A673 (cell line): Measurements from ENCODE around the gene OR4N5. TPM values are rescaled to one million over a fixed set of nuclear protein-coding genes. Genes with fewer than 3 reads are reported as not detected.

Experiments used
- BruUV-seq: library from RNA; stranded (reverse); fragments of 400-500 nt; replicated peaks from 2 replicates; lab custom pipeline; 2021; lab: Mats Ljungman, UMichigan
- CTCF ChIA-PET: fragments of 300-600 bp; sonication (Branson Sonifier 250); formaldehyde crosslinking; loops from one replicate; lab custom pipeline; 2022; ENCODE audit warnings: antibody characterized with exemption; lab: Charles Lee
- POLR2A ChIA-PET: fragments of 300-600 bp; sonication (Branson Sonifier 250); formaldehyde crosslinking; loops from one replicate; lab custom pipeline; 2022; ENCODE audit warnings: antibody characterized with exemption; ENCODE audit not compliant: low non-redundant PET; lab: Charles Lee
- DNase-seq: peaks from one replicate; pipeline ENCODE4 v3.0.0-alpha.2; 2015; ENCODE audit warnings: low spot score
- H3K27ac ChIP-seq: fragments of 200-600 bp; sonication (generic); 2 replicates; pipeline ENCODE4 v1.5.1; 2016; ENCODE audit warnings: mixed run types, low read depth, mild to moderate bottlenecking, mixed read lengths, antibody characterized with exemption, low read length; ENCODE audit not compliant: poor library complexity, severe bottlenecking
- H3K27me3 ChIP-seq: fragments of 200-600 bp; sonication (generic); replicated peaks from 2 replicates; pipeline ENCODE4 v1.6.1; 2017; ENCODE audit warnings: mixed run types, low read depth, mild to moderate bottlenecking, mixed read lengths, antibody characterized with exemption, low read length; ENCODE audit not compliant: insufficient read depth, poor library complexity
- H3K36me3 ChIP-seq: fragments of 200-600 bp; sonication (generic); 2 replicates; pipeline ENCODE4 v1.6.1; 2016; ENCODE audit warnings: mixed run types, mild to moderate bottlenecking, mixed read lengths, antibody characterized with exemption, low read length; ENCODE audit not compliant: insufficient read depth, poor library complexity, severe bottlenecking
- H3K4me1 ChIP-seq: fragments of 200-600 bp; sonication (generic); 2 replicates; pipeline ENCODE4 v1.6.1; 2017; ENCODE audit warnings: mixed run types, mild to moderate bottlenecking, mixed read lengths, antibody characterized with exemption, low read length; ENCODE audit not compliant: insufficient read depth, poor library complexity, severe bottlenecking
- H3K4me3 ChIP-seq: fragments of 200-600 bp; sonication (generic); 2 replicates; pipeline ENCODE4 v1.5.1; 2016; ENCODE audit warnings: low read depth, mixed run types, mild to moderate bottlenecking, mixed read lengths, low read length; ENCODE audit not compliant: poor library complexity, severe bottlenecking
- H3K9me3 ChIP-seq: fragments of 200-600 bp; sonication (generic); 2 replicates; pipeline ENCODE4 v1.6.1; 2016; ENCODE audit warnings: mixed run types, low read depth, mild to moderate bottlenecking, mixed read lengths, antibody characterized with exemption, low read length; ENCODE audit not compliant: poor library complexity, severe bottlenecking
- EZH2 ChIP-seq: fragments of 200-600 bp; sonication (generic); IDR thresholded peaks from 2 replicates; pipeline ENCODE4 v1.6.1; 2017; ENCODE audit warnings: borderline replicate concordance, low read depth, mild to moderate bottlenecking, mixed read lengths, antibody characterized with exemption, low read length; ENCODE audit not compliant: poor library complexity, severe bottlenecking
- intact Hi-C: fragments of 100-400 bp; cut with micrococcal nuclease; formaldehyde crosslinking; loops from one replicate; pipeline ENCODE4 v1.10.0; 2022; ENCODE audit not compliant: unreplicated experiment
- total RNA-seq: library from RNA; stranded (reverse); gene quantifications from 2 replicates; pipeline ENCODE4 v1.2.3, GENCODE V29; 2021
- TF ChIP-seq, protein P1 (sequence below): fragments of 300-800, 200-600 bp; sonication (generic); conservative IDR thresholded peaks from 2 replicates; pipeline ENCODE4 v1.5.1; 2017; ENCODE audit warnings: low read depth, mild to moderate bottlenecking, antibody characterized with exemption, low read length, moderate library complexity, mixed read lengths

Gene OR4N5
- total RNA-seq, 1 experiment from 2014 or later = not detected

GRCh38 chr14:20176330-20176729 is 37.7 kb downstream of the OR4N5 start:
- Histone ChIP-seq H3K4me1 (no peaks in the 10 kb centered on the region), H3K27ac (no peak overlapping the region), H3K27me3 (no peaks in the 10 kb centered on the region), H3K9me3 (no peaks in the 10 kb centered on the region), H3K4me3 (no peak overlapping the region), H3K36me3 (no peaks in the 10 kb centered on the region)
- no peak for DNase-seq
- ChIA-PET CTCF (no interaction called here), POLR2A (no interaction called here)
- no TSS peak for BruUV-seq
- intact Hi-C loops = no loop called here
- TF ChIP-seq, protein P1, sequence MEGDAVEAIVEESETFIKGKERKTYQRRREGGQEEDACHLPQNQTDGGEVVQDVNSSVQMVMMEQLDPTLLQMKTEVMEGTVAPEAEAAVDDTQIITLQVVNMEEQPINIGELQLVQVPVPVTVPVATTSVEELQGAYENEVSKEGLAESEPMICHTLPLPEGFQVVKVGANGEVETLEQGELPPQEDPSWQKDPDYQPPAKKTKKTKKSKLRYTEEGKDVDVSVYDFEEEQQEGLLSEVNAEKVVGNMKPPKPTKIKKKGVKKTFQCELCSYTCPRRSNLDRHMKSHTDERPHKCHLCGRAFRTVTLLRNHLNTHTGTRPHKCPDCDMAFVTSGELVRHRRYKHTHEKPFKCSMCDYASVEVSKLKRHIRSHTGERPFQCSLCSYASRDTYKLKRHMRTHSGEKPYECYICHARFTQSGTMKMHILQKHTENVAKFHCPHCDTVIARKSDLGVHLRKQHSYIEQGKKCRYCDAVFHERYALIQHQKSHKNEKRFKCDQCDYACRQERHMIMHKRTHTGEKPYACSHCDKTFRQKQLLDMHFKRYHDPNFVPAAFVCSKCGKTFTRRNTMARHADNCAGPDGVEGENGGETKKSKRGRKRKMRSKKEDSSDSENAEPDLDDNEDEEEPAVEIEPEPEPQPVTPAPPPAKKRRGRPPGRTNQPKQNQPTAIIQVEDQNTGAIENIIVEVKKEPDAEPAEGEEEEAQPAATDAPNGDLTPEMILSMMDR = no peak
- no peak for TF ChIP-seq EZH2

DNA sequence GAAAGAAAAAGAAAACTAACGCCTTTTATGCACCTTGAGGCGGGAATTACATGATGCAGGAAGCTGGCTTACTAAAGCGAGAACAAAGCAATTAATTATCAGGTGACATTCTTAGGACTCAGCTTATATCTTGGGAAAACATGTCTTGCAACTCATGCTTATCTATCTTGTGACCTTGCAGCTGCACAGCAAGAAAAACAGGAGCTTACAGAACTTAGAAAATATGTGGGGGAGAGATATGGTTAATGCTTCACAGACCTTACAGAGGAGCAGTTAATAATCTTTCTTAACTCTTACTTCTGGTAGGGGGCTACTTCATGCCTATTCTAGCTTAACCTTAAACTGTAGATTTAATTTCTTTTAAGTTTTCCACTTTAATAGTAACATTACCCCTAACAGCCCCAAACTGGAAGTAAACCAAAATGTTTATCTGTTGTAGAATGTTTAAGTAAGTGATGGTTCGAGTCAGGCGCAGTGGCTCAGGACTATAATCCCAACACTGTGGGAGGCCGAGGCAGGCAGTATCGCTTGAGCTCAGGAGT is 38.9 kb downstream of the OR4N5 start:
- ChIA-PET CTCF (no interaction called here), POLR2A (no interaction called here)
- no peaks in the 10 kb centered on the region for H3K36me3 ChIP-seq
- no peak for DNase-seq
- intact Hi-C loops = no loop called here
- H3K4me3 ChIP-seq = no peak overlapping the region
- H3K9me3 ChIP-seq = no peaks in the 10 kb centered on the region
- no peaks in the 10 kb centered on the region for H3K4me1 ChIP-seq
- TF ChIP-seq EZH2 = no peak
- TF ChIP-seq, protein P1 = no peak
- H3K27ac ChIP-seq = no peak overlapping the region
- no TSS peak for BruUV-seq
- no peaks in the 10 kb centered on the region for H3K27me3 ChIP-seq

- no peaks in the 10 kb centered on the region for H3K9me3 ChIP-seq
- TF ChIP-seq, protein P1 = no peak
- CTCF ChIA-PET = no interaction called here
Measured at GRCh38 chr14:20179218-20179617, 40.6 kb downstream of the OR4N5 start.

More at GRCh38 chr14:20179218-20179617, 40.6 kb downstream of the OR4N5 start:
- no peak for DNase-seq
- Histone ChIP-seq H3K4me1 (no peaks in the 10 kb centered on the region), H3K27ac (no peak overlapping the region), H3K4me3 (no peak overlapping the region), H3K27me3 (no peaks in the 10 kb centered on the region), H3K36me3 (no peaks in the 10 kb centered on the region)
- POLR2A ChIA-PET = no interaction called here
- BruUV-seq = no TSS peak
- intact Hi-C loops = no loop called here
